ENCODE measurements around the gene STXBP6.

- no peak for TF ChIP-seq POLR2A (IDR thresholded peaks at IDR 0.05; ENCODE audit: low read length)
- TF ChIP-seq GATA1 (IDR thresholded peaks at IDR 0.05; ENCODE audit: low read depth, low read length), result no peak
These were observed 42.8 kb downstream of the STXBP6 start for GRCh38 chr14:25006961-25007795.

Measured in erythroblast (primary cell).